Muscle layer of colon (tissue), 2 donors: ENCODE data around the gene DNMT3A.

ENCODE experiments used
- H3K27ac ChIP-seq: one replicate; pipeline ENCODE4 v1.7.0; 2013; ENCODE audit warnings: low read depth, mild to moderate bottlenecking, low read length, moderate library complexity
- H3K27me3 ChIP-seq, 2 donors: one replicate each; pipeline ENCODE4 v1.7.0; 2013; ENCODE audit warnings: low read length in 2 of 2, mild to moderate bottlenecking in 2 of 2; ENCODE audit not compliant: insufficient read depth in 2 of 2, control insufficient read depth in 1 of 2
- H3K36me3 ChIP-seq: one replicate; pipeline ENCODE4 v1.7.0; 2013; ENCODE audit warnings: mild to moderate bottlenecking, low read length; ENCODE audit not compliant: insufficient read depth
- H3K4me1 ChIP-seq: one replicate; pipeline ENCODE4 v1.7.0; 2013; ENCODE audit warnings: mild to moderate bottlenecking, low read length; ENCODE audit not compliant: insufficient read depth
- H3K4me3 ChIP-seq, 2 donors: one replicate each; pipeline ENCODE4 v1.7.0; 2013; ENCODE audit warnings: low read length in 2 of 2, low read depth in 1 of 2, mild to moderate bottlenecking in 1 of 2, moderate library complexity in 1 of 2
- H3K9ac ChIP-seq: one replicate; pipeline ENCODE4 v1.7.0; 2013; ENCODE audit warnings: low read length
- H3K9me3 ChIP-seq: one replicate; pipeline ENCODE4 v1.7.0; 2013; ENCODE audit warnings: mild to moderate bottlenecking, low read length
- donor health status: abdominal sarcoma.
- donor health status: Adenocarcinoma of cecum.

The DNMT3A gene

DNA sequence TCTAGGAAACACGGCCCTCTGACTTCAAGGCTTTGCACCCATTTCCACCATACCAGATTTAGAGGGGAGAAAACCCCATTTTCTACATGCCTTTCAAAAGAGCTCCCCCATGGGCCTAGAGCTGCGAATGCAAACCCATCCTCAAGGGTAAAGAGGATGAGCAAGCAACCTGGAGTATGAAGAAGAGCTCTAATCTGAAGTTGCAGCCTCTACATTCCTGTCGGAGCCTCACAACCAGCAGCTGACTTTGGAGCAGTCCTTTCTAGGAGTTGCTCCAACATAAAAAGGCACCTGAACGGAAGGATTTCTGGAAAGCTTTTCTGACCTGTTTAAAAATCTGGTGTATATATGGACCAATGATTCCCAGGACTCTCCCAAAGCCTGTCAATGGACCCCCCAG is 91.9 kb downstream of the DNMT3A start:
- no peak overlapping the region for H3K9ac ChIP-seq
- H3K9me3 ChIP-seq: no peaks in the 10 kb centered on the region
- H3K36me3 ChIP-seq: peaks cover 36% of the 10 kb centered on the region
- H3K27me3 ChIP-seq: no peaks in the 10 kb centered on the region
- H3K4me3 ChIP-seq: no peak overlapping the region
- H3K27ac ChIP-seq: no peak overlapping the region
- peaks cover 13% of the 10 kb centered on the region for H3K4me1 ChIP-seq

- Histone ChIP-seq H3K27me3 (no peaks in the 10 kb centered on the region), H3K4me1 (peaks cover 10% of the 10 kb centered on the region), H3K27ac (no peak overlapping the region), H3K4me3 (no peak overlapping the region), H3K9me3 (no peaks in the 10 kb centered on the region), H3K36me3 (peaks cover 51% of the 10 kb centered on the region), H3K9ac (no peak overlapping the region)
Measured at GRCh38 chr2:25247792-25248512, 93.8 kb downstream of the DNMT3A start.

DNA sequence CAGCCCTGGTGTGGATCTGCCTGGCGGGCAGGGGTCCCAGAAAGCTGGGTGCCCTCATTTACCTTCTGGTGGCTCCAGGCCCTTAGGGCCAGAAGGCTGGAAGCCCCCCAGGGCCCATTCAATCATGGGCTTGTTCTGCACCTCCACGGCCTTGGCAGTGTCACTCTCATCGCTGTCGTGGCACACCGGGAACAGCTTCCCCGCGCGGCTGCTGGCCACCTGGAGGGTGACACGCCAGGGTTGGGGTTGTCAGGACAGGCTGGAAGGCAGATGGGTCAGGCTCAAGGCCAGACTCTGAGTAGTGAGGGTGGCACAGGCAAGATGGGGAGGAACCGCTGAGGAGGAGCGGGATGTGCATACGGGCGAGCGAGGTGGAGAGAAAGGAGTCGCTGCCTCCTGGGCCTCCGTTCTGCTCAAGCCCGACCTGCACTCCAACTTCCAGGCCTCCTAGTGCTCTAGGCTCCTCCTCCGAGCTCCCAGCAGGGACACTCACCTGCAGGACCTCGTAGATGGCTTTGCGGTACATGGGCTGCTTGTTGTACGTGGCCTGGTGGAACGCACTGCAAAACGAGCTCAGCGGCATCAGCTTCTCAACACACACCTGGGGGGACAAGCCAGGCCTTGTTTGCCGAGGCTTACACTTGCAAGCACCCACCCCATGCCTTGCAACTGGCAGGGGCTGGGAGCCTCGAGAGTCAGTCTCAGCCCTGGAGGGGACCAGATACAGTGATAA is 95.0 kb downstream of the DNMT3A start:
- Histone ChIP-seq H3K9me3 (no peaks in the 10 kb centered on the region), H3K36me3 (peaks cover 63% of the 10 kb centered on the region), H3K27me3 (no peaks in the 10 kb centered on the region), H3K27ac (no peak overlapping the region), H3K9ac (no peak overlapping the region), H3K4me3 (no peak overlapping the region), H3K4me1 (peaks cover 6% of the 10 kb centered on the region)

DNA sequence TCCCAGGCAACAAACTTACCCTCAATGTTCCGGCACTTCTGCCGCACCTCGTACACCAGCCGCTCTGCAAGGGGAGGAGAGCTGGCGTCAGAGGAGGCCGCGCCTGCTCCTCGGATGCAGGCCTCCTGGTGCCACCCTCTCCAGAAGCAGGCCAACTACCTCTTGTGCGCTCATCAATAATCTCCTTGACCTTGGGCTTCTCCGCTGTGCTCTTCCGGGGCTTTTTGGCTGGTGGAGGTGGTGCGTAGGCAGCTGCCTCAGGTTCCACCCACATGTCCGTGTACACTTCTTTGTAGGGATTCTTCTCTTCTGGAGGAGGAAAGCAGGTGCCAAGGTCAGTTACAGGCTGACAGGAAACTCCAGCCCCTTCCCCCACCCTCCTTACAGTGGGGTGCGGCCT is 95.7 kb downstream of the DNMT3A start:
- Histone ChIP-seq H3K4me3 (no peak overlapping the region), H3K36me3 (peaks cover 69% of the 10 kb centered on the region), H3K9ac (no peak overlapping the region), H3K9me3 (no peaks in the 10 kb centered on the region), H3K4me1 (no peaks in the 10 kb centered on the region), H3K27ac (no peak overlapping the region), H3K27me3 (no peaks in the 10 kb centered on the region)

- Histone ChIP-seq H3K4me3 (no peak overlapping the region), H3K27ac (no peak overlapping the region), H3K9me3 (no peaks in the 10 kb centered on the region), H3K27me3 (no peaks in the 10 kb centered on the region), H3K4me1 (no peaks in the 10 kb centered on the region), H3K9ac (no peak overlapping the region), H3K36me3 (peaks cover 78% of the 10 kb centered on the region)
Measured at GRCh38 chr2:25245141-25245540, 96.6 kb downstream of the DNMT3A start.

GRCh38 chr2:25243995-25244394 is 97.7 kb downstream of the DNMT3A start:
- Histone ChIP-seq H3K4me1 (no peaks in the 10 kb centered on the region), H3K27me3 (no peaks in the 10 kb centered on the region), H3K4me3 (no peak overlapping the region), H3K9ac (no peak overlapping the region), H3K9me3 (no peaks in the 10 kb centered on the region), H3K27ac (no peak overlapping the region), H3K36me3 (peaks cover 89% of the 10 kb centered on the region)

- Histone ChIP-seq H3K4me1 (no peaks in the 10 kb centered on the region), H3K9ac (no peak overlapping the region), H3K4me3 (no peak overlapping the region), H3K36me3 (peaks cover 85% of the 10 kb centered on the region), H3K27ac (no peak overlapping the region), H3K9me3 (no peaks in the 10 kb centered on the region), H3K27me3 (no peaks in the 10 kb centered on the region)
Measured at GRCh38 chr2:25241452-25241851, 100.3 kb downstream of the DNMT3A start.

DNA sequence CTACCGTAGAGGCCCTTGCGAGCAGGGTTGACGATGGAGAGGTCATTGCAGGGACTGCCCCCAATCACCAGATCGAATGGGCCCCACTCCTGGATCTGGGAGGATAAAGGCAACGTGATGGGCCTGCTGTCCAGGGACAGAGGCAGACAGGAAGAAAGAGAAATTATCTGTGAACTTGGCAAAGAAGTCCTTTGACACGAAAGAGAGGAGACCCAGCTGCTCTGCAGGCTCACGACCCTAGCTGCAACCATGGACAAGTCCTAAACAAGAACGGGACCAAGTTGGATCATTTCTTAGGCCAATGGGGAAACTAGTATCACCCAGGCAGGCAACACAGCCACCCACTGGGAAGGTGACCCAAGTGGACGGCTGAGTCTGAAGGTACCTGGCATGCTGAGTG is 101.1 kb downstream of the DNMT3A start:
- no peaks in the 10 kb centered on the region for H3K9me3 ChIP-seq
- H3K36me3 ChIP-seq: peaks cover 87% of the 10 kb centered on the region
- no peak overlapping the region for H3K9ac ChIP-seq
- no peak overlapping the region for H3K27ac ChIP-seq
- no peak overlapping the region for H3K4me3 ChIP-seq
- no peaks in the 10 kb centered on the region for H3K4me1 ChIP-seq
- no peaks in the 10 kb centered on the region for H3K27me3 ChIP-seq

DNA sequence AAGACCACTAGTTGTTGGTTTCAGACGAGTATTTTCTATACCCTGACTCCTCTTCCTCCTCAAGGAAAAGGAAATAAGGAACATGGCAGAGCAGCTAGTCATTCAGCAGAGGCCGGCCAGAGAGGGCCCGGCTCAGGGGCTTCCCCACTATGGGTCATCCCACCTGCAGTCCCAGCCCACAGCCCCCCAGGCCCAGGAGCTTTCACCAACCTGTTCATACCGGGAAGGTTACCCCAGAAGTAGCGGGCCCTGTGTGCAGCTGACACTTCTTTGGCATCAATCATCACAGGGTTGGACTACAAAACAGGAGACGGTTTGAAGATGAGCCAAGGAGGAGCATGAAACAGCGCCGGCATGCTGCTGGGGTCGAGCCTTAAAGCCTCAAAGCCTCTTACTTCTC is 102.8 kb downstream of the DNMT3A start:
- no peak overlapping the region for H3K9ac ChIP-seq
- H3K4me3 ChIP-seq: no peak overlapping the region
- H3K36me3 ChIP-seq: peaks cover 85% of the 10 kb centered on the region

DNA sequence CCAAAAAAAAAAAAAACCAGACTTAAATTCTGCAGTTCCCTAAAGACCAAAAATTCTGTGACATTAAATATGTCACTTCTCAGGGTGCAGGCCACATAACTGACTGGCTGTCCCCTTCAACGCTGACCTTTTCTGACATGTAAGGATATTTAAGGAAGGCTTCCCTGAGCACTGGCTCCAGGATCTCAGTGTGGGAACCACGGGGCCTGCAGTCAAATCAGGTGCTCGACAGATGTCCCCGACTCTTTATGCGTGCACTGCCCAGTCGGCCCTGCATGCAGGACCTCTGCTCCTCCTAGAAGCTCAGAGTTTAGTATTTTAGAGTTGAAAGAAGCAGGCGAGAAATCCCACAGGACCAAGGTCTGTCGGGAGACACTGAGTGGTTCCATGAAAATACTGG is 104.0 kb downstream of the DNMT3A start:
- H3K4me3 ChIP-seq: no peak overlapping the region
- no peaks in the 10 kb centered on the region for H3K9me3 ChIP-seq
- no peaks in the 10 kb centered on the region for H3K27me3 ChIP-seq
- no peak overlapping the region for H3K27ac ChIP-seq
- no peak overlapping the region for H3K9ac ChIP-seq
- H3K4me1 ChIP-seq: no peaks in the 10 kb centered on the region
- peaks cover 81% of the 10 kb centered on the region for H3K36me3 ChIP-seq

More for the DNA sequence above, 102.8 kb downstream of the DNMT3A start:
- no peak overlapping the region for H3K27ac ChIP-seq
- no peaks in the 10 kb centered on the region for H3K4me1 ChIP-seq
- H3K27me3 ChIP-seq: no peaks in the 10 kb centered on the region
- H3K9me3 ChIP-seq: no peaks in the 10 kb centered on the region

DNA sequence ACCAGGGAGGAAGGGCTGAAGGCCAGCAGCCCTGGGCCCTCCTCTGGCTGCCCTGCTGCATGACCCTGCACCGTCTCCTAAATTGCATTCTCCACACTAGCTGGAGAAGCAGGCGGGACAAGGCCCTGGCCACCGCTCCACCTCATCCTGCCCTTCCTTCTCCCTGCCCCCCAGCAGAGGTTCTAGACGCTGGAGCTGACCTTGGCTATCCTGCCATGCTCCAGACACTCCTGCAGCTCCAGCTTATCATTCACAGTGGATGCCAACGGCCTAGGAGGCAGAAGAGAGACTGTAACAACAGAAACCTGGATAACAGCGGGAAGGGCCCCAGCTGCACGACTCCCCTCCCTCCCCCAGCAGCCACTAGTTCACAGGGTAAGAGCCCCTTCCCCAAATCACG is 105.0 kb downstream of the DNMT3A start:
- no peaks in the 10 kb centered on the region for H3K27me3 ChIP-seq
- no peak overlapping the region for H3K4me3 ChIP-seq
- H3K27ac ChIP-seq: no peak overlapping the region
- H3K9ac ChIP-seq: no peak overlapping the region
- no peaks in the 10 kb centered on the region for H3K4me1 ChIP-seq
- no peaks in the 10 kb centered on the region for H3K9me3 ChIP-seq
- H3K36me3 ChIP-seq: peaks cover 71% of the 10 kb centered on the region

- Histone ChIP-seq H3K9me3 (no peaks in the 10 kb centered on the region), H3K36me3 (peaks cover 52% of the 10 kb centered on the region), H3K4me1 (peaks cover 6% of the 10 kb centered on the region), H3K27me3 (no peaks in the 10 kb centered on the region), H3K9ac (no peak overlapping the region), H3K27ac (no peak overlapping the region), H3K4me3 (no peak overlapping the region)
Measured at GRCh38 chr2:25234738-25235137, 107.0 kb downstream of the DNMT3A start.
